GM19023 (cell line): Measurements from ENCODE around the gene CCR5.
"Not testable (repeated sequence)": the region's sequence is repeated elsewhere in the genome, so short reads cannot be mapped to it uniquely, and the experiment has no call there.

Experiments used
- ATAC-seq: cut with Tn5 transposase; IDR thresholded peaks from one replicate; pipeline ENCODE4 v1.9.1; 2021; ENCODE audit warnings: mild to moderate bottlenecking, moderate library complexity; ENCODE audit not compliant: unreplicated experiment

Gene CCR5

DNA sequence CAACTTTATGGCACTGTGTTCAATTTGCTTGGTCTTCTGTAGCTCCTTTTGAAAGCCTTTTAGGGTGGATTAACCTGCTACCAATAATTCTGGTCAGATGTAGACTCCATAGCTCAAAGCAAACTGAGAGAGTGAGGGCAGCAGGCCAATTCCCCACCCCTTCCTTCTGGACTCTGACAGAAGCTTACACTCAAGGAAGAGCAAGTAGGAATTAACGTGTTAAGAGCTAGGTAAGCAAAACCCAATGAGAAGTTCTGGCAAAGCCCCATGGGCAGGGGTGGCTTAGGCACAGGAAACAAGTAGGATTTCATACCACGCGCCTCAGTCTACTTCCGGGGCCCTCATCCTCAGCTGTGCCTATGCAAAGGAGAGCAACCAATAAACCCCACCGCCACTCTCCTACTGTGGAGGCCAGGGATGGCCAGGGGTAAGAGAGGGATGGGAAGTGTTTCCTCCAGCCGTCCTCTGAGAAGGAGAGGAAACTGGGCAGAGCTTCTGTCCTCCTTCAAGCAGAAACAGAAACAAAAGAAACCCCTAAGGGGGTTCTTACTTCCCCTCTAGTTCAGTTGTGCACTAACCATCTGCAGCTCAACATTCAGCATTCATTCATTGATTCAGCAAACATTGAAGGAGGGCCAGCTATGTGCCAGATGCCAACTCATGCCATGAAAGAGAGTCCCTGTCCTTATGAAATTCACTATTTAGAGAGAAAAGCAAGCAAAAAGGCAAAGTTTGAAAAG is 12.6 kb downstream of the CCR5 start:
- ATAC-seq: no peak

DNA sequence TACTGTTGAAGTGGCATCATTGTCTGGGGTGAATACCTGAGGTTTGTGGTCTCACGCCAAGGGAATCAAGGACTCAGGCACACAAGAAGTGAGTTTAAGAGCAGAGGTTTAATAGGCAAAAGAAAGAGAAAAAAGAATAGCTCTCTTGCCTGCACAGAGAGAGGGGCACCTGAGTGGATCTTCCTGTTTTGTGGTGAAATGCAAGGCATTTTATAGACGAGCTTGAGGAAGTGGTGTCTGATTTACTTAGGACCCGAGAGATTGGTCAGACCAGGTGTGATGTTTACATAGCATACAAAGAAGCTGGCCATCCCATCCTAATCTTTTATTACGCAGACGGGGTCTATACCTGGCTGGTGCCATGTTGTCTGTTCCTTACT is 13.2 kb downstream of the CCR5 start:
- ATAC-seq: no peak

DNA sequence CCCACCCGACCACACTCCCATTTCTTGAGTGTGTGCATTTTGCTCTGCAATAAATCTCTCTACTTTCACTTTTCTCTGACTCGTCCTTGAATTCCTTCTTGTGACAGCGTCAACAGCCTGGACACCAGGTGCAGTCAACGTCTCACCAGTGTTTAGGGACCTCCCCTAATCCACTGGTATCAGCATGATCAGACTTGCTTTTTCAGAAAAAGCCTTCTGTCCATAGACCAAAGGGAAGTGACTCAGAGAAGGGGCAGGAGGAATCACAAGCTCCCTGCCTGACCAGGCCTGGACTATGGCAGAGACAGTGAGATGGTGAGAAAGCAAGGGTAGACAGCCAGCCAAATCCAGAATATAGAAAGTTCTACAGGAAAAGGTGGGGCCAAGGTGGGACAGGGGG is 15.5 kb downstream of the CCR5 start:
- no peak for ATAC-seq

- not testable (repeated sequence) for ATAC-seq
These were observed 18.1 kb downstream of the CCR5 start for GRCh38 chr3:46388847-46389246.

GRCh38 chr3:46389306-46389705 is 18.6 kb downstream of the CCR5 start:
- ATAC-seq: no peak

DNA sequence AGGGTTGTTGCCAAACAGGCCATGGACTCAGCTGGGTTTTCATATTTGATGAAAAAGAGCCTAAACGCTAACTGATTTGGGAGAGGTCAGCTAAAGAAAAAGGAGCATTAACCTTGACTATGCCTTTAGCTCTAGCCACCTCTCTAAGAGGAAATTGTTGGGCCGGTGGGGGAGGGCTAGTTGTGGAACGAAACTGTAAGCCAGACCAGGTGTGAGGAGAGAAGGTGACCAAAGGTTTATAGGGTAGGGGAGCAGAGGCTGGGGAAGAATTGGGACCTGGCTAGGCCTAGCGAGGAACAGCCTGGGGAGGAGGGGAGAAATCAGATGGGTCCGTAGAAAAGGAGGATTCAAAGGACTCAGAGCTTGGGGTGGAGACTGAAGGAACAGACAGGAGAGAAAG is 20.8 kb downstream of the CCR5 start:
- not testable (repeated sequence) for ATAC-seq

DNA sequence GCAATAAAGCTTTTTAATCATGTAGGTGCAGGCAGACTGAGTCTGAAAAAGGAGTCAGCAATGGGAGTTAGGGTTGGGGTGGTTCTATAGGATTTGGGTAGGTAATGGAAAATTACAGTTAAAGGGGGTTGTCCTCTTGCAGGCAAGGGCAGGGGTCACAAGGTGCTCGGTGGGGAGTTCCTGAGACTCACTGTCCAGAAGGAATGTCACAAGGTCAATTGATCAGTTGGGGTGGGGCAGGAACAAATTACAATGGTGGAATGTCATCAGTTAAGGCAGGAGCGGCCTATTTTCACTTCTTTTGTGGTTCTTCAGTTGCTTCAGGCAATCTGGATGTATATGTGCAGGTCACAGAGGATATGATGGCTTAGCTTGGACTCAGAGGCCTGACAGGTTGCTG is 22.3 kb downstream of the CCR5 start:
- ATAC-seq: no peak

- no peak for ATAC-seq
These were observed 23.0 kb downstream of the CCR5 start for GRCh38 chr3:46393554-46394434.

DNA sequence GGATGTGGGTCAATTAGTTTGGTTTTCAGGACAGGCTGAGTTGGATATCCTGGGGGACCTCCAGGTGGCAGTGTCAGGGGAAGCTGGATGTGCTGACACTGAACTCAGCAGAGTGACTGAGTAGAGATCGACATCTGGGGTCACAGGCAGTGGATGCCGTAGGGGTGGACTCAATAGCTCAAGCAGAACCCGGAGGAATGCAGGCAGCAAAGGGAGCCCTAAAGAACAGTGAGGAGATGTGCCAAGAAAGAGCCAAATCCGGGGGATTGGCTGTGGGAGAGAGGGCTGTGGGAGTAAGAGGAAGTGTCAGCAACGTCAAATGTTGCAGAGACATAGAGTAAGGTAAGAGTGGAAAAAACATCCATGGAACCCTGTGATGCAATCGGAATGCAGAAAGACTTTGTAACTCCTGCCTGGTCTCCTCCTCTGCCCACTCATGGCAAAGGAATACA is 24.5 kb downstream of the CCR5 start:
- no peak for ATAC-seq

GRCh38 chr3:46395766-46396530 is 25.2 kb downstream of the CCR5 start:
- ATAC-seq: no peak

DNA sequence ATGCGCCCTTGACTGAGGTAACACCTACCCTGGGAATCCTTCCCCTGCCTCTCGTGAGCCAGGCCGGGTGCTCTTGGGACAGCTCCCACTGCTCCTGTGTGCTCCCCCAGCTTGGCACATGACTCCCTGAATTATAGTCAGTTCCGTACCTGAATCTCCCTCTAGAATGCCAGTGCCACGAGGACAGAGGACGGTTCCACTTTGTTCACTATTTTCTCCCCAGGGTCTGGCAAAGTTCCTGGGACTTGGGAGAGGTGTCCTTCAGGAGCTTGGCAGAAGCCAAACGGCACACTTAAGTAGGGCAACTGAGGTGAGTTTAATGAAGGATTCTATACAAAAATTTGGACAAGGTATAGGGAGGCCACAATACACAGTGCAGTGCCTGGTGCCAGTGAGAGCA is 26.4 kb downstream of the CCR5 start:
- no peak for ATAC-seq

GRCh38 chr3:46398186-46398955 is 27.6 kb downstream of the CCR5 start:
- no peak for ATAC-seq

DNA sequence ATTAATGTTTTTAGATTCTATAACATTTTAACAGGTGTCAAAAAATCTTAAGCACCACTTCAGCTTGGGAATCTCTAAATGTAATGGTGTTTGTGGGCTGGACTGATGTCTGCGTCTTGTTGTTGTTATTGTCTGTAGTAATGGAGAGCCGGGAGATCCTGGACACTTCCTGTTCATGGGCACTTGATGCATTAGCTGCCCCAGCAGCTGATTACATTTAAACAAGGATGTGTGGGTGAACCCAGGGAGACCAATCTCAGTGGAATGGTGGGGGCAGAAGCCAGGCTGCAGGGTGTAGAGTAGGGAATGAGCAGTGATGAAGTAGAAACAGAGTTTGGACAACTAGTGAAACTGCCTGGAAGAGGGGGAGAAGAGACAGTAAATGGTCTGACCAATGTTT is 28.4 kb downstream of the CCR5 start:
- ATAC-seq: no peak

DNA sequence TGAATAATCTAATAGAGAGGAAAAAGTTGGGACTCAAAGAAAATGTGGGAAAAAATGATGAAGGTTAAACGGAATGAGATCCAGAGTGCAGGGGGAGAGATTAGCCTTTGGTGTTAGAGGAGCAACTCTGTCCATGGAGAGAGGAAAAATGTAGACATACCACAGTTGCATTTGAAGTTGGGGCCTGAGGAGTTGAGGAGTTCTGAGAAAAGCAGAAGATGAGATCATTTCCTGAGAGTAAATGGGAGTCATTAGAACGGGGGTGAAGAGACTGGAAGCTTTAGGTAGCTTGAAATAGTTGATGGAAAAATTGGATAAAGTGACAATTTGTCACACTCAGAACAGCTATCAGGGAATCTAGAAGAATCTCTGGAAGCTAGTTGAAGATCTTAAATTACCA is 28.8 kb downstream of the CCR5 start:
- no peak for ATAC-seq

DNA sequence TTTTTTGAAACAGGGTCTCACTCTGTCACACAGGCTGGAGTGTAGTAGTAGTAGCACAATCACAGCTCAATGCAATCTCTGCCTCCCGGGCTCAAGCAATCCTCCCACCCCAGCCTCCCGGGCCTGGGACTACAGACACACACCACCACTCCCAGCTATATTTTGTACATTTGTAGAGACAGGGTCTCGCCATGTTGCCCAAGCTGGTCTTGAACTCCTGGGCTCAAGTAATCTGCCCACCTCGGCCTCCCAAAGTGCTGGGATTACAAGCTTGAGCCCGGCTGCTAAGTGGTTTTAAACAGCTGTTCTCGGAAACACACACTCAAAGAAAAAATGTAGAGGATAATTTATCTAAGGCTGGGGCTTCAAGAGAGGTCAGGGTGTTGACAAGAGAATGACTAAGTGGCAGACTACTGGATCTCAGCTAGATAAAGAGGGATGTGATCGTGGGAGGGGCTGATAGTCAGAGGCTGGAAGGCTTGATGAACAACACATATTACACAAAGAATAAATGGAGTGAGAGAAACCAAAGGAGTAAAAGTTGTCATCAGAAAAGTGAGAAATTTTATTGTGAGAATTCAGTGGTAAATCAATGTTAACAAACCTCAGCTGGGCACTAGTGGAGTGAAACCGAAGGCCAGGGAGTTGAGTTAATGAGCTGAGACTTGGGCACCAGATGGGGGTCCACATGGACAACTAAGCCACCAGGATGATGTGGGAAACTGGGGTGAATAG is 29.4 kb downstream of the CCR5 start:
- no peak for ATAC-seq

DNA sequence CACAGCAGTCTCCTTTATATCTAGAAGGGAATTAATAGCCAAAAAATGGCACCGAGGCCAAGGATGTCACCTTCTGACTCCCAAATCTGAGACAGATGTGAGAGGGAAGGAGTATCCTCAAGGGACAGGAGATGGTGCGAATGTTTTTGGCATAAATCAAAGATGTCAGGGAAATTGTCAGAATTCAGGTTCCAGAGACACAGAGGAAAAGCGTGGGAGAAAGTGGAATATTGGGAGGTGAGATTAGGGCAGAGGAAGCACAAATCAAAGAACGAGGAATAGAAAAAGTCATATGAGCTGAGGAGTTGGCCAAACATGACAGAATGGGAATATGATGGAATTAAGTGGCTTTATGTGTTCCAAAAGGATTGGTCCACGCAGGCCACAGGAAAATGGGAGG is 30.1 kb downstream of the CCR5 start:
- no peak for ATAC-seq

- ATAC-seq: no peak
These were observed 30.8 kb downstream of the CCR5 start for GRCh38 chr3:46401579-46401978.

DNA sequence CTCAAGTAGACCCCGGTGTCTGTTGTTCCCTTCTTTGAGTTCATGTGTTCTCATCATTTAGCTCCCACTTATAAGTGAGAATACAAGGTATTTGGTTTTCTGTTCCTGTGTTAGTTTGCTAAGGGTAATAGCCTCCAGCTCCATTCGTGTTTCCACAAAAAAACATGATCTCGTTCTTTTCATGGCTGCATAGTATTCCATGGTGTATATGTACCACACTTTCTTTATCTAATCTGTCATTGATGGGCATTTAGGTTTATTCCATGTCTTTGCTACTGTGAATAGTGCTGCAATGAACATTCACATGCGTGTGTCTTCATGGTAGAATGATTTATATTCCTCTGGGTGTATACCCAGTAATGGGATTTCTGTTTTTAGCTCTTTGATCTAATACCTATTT is 32.2 kb downstream of the CCR5 start:
- not testable (repeated sequence) for ATAC-seq

DNA sequence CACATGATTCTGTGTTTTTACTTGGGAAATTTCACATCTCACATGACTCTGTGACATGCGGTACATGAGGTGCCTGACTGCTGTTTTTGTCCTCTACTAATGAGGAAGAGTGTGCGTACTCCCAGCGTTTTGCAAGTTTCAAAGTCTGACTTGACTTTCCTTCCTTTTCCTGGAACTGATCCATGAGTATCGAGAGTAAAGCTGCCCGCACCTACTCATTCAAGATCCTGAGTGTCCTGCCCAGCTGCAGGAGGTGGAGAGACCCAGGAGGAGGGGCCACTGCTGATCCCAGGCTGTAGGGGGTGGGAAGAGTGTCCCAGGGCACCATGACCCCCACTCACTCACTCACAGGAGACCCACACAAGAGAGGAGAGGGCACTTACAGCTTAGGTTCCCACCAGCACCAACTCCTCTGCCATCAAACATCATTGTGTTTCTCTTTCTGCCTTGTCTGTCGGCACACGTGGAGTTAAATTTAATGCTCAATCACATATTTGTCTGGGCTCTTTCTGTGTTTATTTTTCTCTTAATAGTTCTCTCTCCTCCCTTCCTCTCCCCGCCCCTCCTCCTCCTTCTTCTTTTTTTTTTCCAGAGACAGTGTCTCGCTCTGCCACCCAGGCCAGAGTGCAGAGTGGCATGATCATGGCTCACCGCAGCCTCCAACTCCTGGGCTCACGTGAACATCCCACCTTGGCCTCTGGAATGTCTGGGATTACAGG is 34.7 kb downstream of the CCR5 start:
- ATAC-seq: no peak

- ATAC-seq: no peak
These were observed 35.7 kb downstream of the CCR5 start for GRCh38 chr3:46406443-46406787.
